K562 (cell line): ENCODE results near the gene OCA2. TPM values are rescaled to one million over a fixed set of nuclear protein-coding genes. Genes with fewer than 3 reads are reported as not detected.

Source experiments
- CBX8 ChIP-seq: fragments of 200-600 bp; sonication (generic); IDR thresholded peaks from 2 replicates; pipeline ENCODE4 v1.6.1; 2012; ENCODE audit warnings: borderline replicate concordance, mixed run types, low read depth, mild to moderate bottlenecking, moderate library complexity, mixed read lengths, low read length, control low read depth, inconsistent platforms; ENCODE audit not compliant: poor library complexity, severe bottlenecking; ENCODE audit errors: extremely low read depth
- CCNT2 ChIP-seq: IDR thresholded peaks from 2 replicates; pipeline ENCODE4 v1.6.1; 2011; ENCODE audit warnings: borderline replicate concordance, low read depth, mild to moderate bottlenecking, moderate library complexity, mixed read lengths, low read length; ENCODE audit not compliant: insufficient read length; ENCODE audit errors: extremely low read depth
- CHD2 ChIP-seq: IDR thresholded peaks from 2 replicates; pipeline ENCODE4 v1.6.1; 2011; ENCODE audit warnings: low read depth, low read length
- DIDO1 ChIP-seq: fragments of 450-650 bp; IDR thresholded peaks from 2 replicates; pipeline ENCODE4 v1.6.1; 2016; ENCODE audit warnings: low read depth, missing biosample characterization, missing genetic modification characterization
- DPF2 ChIP-seq: fragments of 450-650 bp; IDR thresholded peaks from 2 replicates; pipeline ENCODE4 v1.6.1; 2016
- ELF4 ChIP-seq: fragments of 450-650 bp; formaldehyde crosslinking; IDR thresholded peaks from 2 replicates; pipeline ENCODE4 v1.4.0; 2022; ENCODE audit warnings: missing genetic modification characterization
- ESRRB ChIP-seq: fragments of 250-450 bp; sonication (Bioruptor Pico); IDR thresholded peaks from 2 replicates; pipeline ENCODE4 v1.5.0; 2020; ENCODE audit warnings: mild to moderate bottlenecking, moderate library complexity, borderline replicate concordance
- FOSL1 ChIP-seq: fragments of 200-800 bp; sonication (Bioruptor generic); conservative IDR thresholded peaks from 2 replicates; pipeline ENCODE4 v1.6.1; 2016; ENCODE audit warnings: missing genetic modification characterization, missing compliant biosample characterization
- FOXA3 ChIP-seq, 2 experiments: fragments of 450-650 bp in 1 of 2; sonication (generic) in 1 of 2; formaldehyde crosslinking; IDR thresholded peaks in 1 of 2; conservative IDR thresholded peaks in 1 of 2; 2 replicates each; pipeline versions ENCODE4 v1.4.0 to v1.8.0; 2020 to 2022; ENCODE audit warnings: mild to moderate bottlenecking in 2 of 2, missing genetic modification reagents in 1 of 2
- GABPA ChIP-seq: fragments of 200-800 bp; sonication (Bioruptor generic); conservative IDR thresholded peaks from 2 replicates; pipeline ENCODE4 v1.6.1; 2016; ENCODE audit warnings: low read depth, missing genetic modification characterization, missing compliant biosample characterization
- HDAC8 ChIP-seq: fragments of 450-650 bp; IDR thresholded peaks from 2 replicates; pipeline ENCODE4 v1.6.1; 2016; ENCODE audit warnings: mild to moderate bottlenecking, missing genetic modification characterization, moderate library complexity, missing compliant biosample characterization
- HNRNPK ChIP-seq: fragments of 200-400 bp; formaldehyde crosslinking; IDR thresholded peaks from one replicate; pipeline ENCODE4 v1.6.1; 2018; ENCODE audit warnings: mild to moderate bottlenecking, low read depth, low read length; ENCODE audit not compliant: poor library complexity, severe bottlenecking
- MXD1 ChIP-seq: fragments of 250-450 bp; sonication (Bioruptor Pico); IDR thresholded peaks from 2 replicates; pipeline ENCODE4 v1.8.0; 2021; ENCODE audit warnings: borderline replicate concordance, mild to moderate bottlenecking, moderate library complexity; ENCODE audit not compliant: poor library complexity, severe bottlenecking
- NEUROD1 ChIP-seq: fragments of 150-350 bp; IDR thresholded peaks from 2 replicates; pipeline ENCODE4 v1.6.1; 2014; ENCODE audit warnings: borderline replicate concordance, low read length, low read depth; ENCODE audit not compliant: partially characterized antibody
- NFXL1 ChIP-seq: fragments of 450-650 bp; formaldehyde crosslinking; IDR thresholded peaks from 2 replicates; pipeline ENCODE4 v1.4.0; 2021; ENCODE audit warnings: mild to moderate bottlenecking
- SP2 ChIP-seq: IDR thresholded peaks from 2 replicates; pipeline ENCODE4 v1.6.1; 2011; ENCODE audit warnings: mild to moderate bottlenecking, low read depth, low read length, moderate library complexity; ENCODE audit not compliant: poor library complexity, severe bottlenecking; ENCODE audit errors: extremely low read depth
- ZFP30 ChIP-seq: fragments of 250-450 bp; sonication (Bioruptor Pico); IDR thresholded peaks from 2 replicates; pipeline ENCODE4 v1.8.0; 2022; ENCODE audit warnings: moderate library complexity, mild to moderate bottlenecking, inconsistent platforms, borderline replicate concordance
- ZNF133 ChIP-seq: fragments of 250-450 bp; sonication (Bioruptor Pico); IDR thresholded peaks from 2 replicates; pipeline ENCODE4 v1.4.0; 2020; ENCODE audit warnings: mild to moderate bottlenecking
- ZNF444 ChIP-seq: fragments of 250-450 bp; sonication (Bioruptor Pico); IDR thresholded peaks from 2 replicates; pipeline ENCODE4 v1.4.0; 2020; ENCODE audit warnings: mild to moderate bottlenecking, moderate library complexity
- polyA plus RNA-seq, 8 experiments: library from polyadenylated mRNA; depleted of rRNA in 4 of 8; stranded (reverse) in 5 of 8; unstranded in 3 of 8; fragments of >200 nt; fragmentation: Nextera tagmentation in 2 of 8; fragmentation: Illumina TruSeq in 1 of 8; extraction: Ambion mirVana in 2 of 8; extraction: Trizol in 1 of 8; gene quantifications; 2 replicates each; pipeline versions ENCODE4 v1.2.1 to v1.2.3, GENCODE V29; 2011 to 2014; ENCODE audit warnings: inconsistent platforms in 1 of 8, missing spikeins in 1 of 8
- total RNA-seq, 7 experiments: library from RNA; depleted of rRNA in 6 of 7; stranded (reverse); fragments of >200 nt in 6 of 7; fragmentation: Illumina TruSeq in 2 of 7; extraction: Trizol in 2 of 7; gene quantifications; 2 replicates each; pipeline versions ENCODE4 v1.2.1 to v1.2.3, GENCODE V29; 2011 to 2021; ENCODE audit warnings: low replicate concordance in 1 of 7
- TF ChIP-seq, protein P1 (sequence below): fragments of 450-650 bp; conservative IDR thresholded peaks from 2 replicates; pipeline ENCODE4 v1.6.1; 2016; ENCODE audit warnings: missing genetic modification characterization, low read depth, mild to moderate bottlenecking, missing compliant biosample characterization, moderate library complexity
- TF ChIP-seq, protein P2 (sequence below), 3 experiments: fragments of 200-800 bp in 1 of 3; fragments of 250-450 bp in 1 of 3; fragments of 450-650 bp in 1 of 3; sonication (Bioruptor Pico) in 1 of 3; sonication (Bioruptor generic) in 1 of 3; formaldehyde crosslinking in 1 of 3; IDR thresholded peaks; 2 replicates each; pipeline versions ENCODE4 v1.6.1 to v1.8.0; 2016 to 2022; ENCODE audit warnings: mild to moderate bottlenecking in 2 of 3, missing genetic modification characterization in 2 of 3, missing compliant biosample characterization in 1 of 3, moderate library complexity in 1 of 3

OCA2 gene
- total and polyA plus RNA-seq, 9 of the 15 experiments (the other 6 are each of a cell fraction or from before 2014, with no cell fraction given) = 0.07 to 0.59 (median 0.17) TPM; not detected in 1

DNA sequence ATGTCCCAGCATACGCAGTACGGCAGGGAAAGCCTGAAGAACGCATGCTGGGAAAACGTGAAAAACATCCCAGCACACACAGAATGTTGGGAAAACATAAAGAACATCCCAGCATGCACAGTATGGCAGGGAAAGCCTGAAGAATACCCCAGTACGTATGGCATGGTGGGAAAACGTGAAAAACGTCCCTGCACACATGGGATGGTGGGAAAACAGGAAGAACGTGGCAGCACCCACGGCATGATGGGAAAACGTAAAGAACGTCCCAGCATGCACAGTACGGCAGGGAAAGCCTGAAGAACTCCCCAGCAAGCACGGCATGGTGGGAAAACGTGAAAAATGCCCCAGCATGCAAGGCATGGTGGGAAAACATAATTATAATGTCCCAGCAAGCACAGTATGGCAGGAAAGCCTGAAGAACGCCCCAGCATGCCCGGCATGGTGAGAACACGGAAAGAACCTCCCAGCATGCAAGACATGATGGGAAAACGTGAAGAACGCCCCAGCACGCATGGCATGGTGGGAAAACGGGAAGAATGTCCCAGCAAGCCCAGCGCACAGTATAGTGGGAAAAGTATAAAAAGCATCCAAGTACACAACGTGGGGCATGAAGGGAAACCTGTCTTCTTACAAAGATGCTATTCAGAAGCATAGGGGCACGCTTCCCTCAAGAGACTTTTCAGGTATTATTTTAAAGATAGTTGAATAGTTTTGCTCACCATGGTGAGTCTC lies 128.3 kb downstream of the OCA2 start (continued):
- TF ChIP-seq ELF4 (CRISPR knock-in tag) (no peak), CCNT2 (no peak), DPF2 (no peak), FOXA3 (CRISPR knock-in tag; conservative IDR thresholded peaks at IDR 0.05 in 1 of 2, IDR thresholded peaks at IDR 0.05 in 1 of 2) (no peak), CHD2 (no peak), DIDO1 (peak; percentile 55; the same call in 1 of the 2 replicates), NFXL1 (CRISPR knock-in tag) (no peak), MXD1 (CRISPR knock-in tag) (no peak), SP2 (no peak), CBX8 (no peak), GABPA (tag) (0 out of 2 replicates have a peak, but pooled peaks have one; percentile 52), ZNF444 (no peak), NEUROD1 (no peak), FOSL1 (tag) (no peak), HNRNPK (no peak), ZFP30 (CRISPR knock-in tag) (no peak), ESRRB (CRISPR knock-in tag) (no peak), ZNF133 (CRISPR knock-in tag) (no peak), HDAC8 (tag) (no peak)
- TF ChIP-seq, protein P1, sequence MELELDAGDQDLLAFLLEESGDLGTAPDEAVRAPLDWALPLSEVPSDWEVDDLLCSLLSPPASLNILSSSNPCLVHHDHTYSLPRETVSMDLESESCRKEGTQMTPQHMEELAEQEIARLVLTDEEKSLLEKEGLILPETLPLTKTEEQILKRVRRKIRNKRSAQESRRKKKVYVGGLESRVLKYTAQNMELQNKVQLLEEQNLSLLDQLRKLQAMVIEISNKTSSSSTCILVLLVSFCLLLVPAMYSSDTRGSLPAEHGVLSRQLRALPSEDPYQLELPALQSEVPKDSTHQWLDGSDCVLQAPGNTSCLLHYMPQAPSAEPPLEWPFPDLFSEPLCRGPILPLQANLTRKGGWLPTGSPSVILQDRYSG (tag) = no peak
- TF ChIP-seq, protein P2, sequence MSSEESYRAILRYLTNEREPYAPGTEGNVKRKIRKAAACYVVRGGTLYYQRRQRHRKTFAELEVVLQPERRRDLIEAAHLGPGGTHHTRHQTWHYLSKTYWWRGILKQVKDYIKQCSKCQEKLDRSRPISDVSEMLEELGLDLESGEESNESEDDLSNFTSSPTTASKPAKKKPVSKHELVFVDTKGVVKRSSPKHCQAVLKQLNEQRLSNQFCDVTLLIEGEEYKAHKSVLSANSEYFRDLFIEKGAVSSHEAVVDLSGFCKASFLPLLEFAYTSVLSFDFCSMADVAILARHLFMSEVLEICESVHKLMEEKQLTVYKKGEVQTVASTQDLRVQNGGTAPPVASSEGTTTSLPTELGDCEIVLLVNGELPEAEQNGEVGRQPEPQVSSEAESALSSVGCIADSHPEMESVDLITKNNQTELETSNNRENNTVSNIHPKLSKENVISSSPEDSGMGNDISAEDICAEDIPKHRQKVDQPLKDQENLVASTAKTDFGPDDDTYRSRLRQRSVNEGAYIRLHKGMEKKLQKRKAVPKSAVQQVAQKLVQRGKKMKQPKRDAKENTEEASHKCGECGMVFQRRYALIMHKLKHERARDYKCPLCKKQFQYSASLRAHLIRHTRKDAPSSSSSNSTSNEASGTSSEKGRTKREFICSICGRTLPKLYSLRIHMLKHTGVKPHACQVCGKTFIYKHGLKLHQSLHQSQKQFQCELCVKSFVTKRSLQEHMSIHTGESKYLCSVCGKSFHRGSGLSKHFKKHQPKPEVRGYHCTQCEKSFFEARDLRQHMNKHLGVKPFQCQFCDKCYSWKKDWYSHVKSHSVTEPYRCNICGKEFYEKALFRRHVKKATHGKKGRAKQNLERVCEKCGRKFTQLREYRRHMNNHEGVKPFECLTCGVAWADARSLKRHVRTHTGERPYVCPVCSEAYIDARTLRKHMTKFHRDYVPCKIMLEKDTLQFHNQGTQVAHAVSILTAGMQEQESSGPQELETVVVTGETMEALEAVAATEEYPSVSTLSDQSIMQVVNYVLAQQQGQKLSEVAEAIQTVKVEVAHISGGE (CRISPR knock-in tag; IDR thresholded peaks at IDR 0.05) = no peak
